ENCODE data around the gene CTNNBL1. TPM values are rescaled to one million over a fixed set of nuclear protein-coding genes. Genes with fewer than 3 reads are reported as not detected.

Gene CTNNBL1
- total RNA-seq, 1 donor = 23.3 TPM

- H3K4me3 ChIP-seq (ENCODE audit: low read depth, low read length) = no peak overlapping the region
- DNase-seq (ENCODE audit: low read depth) = peak; percentile 71
- TF ChIP-seq, protein P1, sequence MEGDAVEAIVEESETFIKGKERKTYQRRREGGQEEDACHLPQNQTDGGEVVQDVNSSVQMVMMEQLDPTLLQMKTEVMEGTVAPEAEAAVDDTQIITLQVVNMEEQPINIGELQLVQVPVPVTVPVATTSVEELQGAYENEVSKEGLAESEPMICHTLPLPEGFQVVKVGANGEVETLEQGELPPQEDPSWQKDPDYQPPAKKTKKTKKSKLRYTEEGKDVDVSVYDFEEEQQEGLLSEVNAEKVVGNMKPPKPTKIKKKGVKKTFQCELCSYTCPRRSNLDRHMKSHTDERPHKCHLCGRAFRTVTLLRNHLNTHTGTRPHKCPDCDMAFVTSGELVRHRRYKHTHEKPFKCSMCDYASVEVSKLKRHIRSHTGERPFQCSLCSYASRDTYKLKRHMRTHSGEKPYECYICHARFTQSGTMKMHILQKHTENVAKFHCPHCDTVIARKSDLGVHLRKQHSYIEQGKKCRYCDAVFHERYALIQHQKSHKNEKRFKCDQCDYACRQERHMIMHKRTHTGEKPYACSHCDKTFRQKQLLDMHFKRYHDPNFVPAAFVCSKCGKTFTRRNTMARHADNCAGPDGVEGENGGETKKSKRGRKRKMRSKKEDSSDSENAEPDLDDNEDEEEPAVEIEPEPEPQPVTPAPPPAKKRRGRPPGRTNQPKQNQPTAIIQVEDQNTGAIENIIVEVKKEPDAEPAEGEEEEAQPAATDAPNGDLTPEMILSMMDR (IDR thresholded peaks at IDR 0.05; ENCODE audit: insufficient read depth, low read depth, low read length) = no peak
Measured at GRCh38 chr20:37822141-37822601, 128.3 kb downstream of the CTNNBL1 start.

DNA sequence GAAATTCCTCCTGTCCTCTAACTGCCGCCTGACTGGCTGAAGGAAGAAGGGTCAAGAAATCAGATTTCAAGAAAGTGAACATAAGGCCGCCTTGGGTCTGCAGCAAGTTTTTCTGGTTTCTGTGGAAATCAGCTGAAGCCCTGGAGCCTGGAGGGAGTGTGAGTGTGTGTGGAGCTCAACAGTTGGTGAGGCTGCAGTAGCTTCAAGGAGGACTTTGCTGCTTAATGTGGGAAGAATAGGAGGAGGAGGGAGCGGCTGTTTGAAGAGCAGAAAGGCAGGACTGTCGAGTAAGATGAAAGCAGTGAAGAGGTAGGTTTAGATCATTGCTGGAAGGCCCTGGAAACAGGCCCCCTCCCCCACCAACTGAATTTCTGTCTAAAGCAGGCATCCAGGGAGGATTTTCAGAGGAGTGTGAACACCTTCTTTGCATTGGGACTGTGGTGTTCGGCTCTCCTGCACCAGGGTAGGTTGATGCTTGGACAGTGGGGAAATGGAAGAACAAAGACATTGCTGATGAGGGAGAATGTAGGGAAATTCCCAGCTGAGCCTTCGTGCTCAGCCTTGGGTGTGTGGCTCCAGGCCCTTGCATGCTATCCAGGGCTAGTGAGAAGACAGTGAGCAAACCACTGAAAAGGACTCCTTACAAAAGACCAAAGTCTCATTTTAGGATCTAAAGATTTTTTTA is 129.6 kb downstream of the CTNNBL1 start:
- DNase-seq (ENCODE audit: low read depth) = peak; percentile 5
- H3K4me3 ChIP-seq (ENCODE audit: low read depth, low read length) = no peak overlapping the region
- TF ChIP-seq, protein P1 (IDR thresholded peaks at IDR 0.05; ENCODE audit: insufficient read depth, low read depth, low read length) = no peak

DNA sequence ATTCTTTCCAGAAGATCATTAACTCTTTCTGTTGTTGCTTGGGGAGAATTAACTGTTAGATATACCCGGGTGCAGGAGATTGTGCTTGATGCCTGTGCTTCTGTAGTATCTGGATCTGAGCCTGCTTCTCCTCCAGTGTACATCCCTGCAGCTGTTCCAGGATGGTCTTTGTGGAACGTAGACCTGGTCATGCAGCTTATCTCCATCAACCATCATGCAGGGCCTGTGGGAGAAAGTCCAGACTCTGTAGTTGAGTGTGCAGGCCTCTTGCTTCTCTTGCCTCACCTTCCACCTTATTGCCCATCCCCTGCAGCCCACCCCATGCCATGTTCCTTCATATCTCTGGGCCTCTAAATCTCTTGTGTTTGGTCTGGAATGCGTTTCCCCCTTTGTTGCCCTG is 133.8 kb downstream of the CTNNBL1 start:
- H3K4me3 ChIP-seq (ENCODE audit: low read depth, low read length) = no peak overlapping the region
- DNase-seq (ENCODE audit: low read depth) = no peak
- TF ChIP-seq, protein P1 (IDR thresholded peaks at IDR 0.05; ENCODE audit: insufficient read depth, low read depth, low read length) = no peak

DNA sequence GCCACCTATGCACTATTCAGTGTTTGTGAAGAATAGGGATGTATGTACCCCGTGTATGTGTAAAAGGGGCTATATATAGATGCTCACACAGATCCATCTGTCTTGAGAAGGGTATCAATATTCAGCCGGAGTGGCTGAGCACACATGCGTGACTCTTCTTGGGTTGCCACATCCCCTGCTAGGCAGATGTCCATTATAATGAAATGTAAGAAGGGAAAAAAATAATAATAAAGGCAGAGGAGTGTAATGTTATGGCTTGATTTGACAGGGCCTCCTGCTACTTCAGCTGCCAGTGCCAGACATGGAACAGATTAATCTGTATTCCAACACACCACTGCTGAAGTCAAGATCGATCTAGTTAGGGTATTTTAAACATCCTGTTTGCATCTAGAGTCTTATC is 134.9 kb downstream of the CTNNBL1 start:
- no peak for DNase-seq (ENCODE audit: low read depth)
- H3K4me3 ChIP-seq (ENCODE audit: low read depth, low read length) = no peak overlapping the region
- TF ChIP-seq, protein P1 (IDR thresholded peaks at IDR 0.05; ENCODE audit: insufficient read depth, low read depth, low read length) = no peak

DNA sequence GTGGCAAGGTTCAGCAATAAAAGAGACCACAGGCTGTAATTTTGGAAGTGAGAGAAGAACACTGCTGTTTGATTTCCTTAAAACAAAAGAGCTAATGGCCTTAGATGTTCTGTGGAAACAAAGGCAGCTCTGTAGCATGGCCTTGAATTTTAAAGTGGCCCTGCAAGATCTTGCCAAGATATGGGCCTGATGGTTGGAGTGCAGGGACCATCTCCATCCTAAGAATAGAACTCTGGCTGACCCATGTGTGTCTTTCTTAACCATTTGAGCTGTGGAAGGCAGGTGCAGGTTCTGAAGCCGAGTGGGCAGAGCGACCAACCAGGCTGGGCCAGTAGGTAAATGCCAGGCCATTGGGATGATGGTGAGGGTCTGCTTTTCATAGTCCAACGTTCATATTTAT is 135.3 kb downstream of the CTNNBL1 start:
- TF ChIP-seq, protein P1 (IDR thresholded peaks at IDR 0.05; ENCODE audit: insufficient read depth, low read depth, low read length) = no peak
- no peak overlapping the region for H3K4me3 ChIP-seq (ENCODE audit: low read depth, low read length)
- no peak for DNase-seq (ENCODE audit: low read depth)

DNA sequence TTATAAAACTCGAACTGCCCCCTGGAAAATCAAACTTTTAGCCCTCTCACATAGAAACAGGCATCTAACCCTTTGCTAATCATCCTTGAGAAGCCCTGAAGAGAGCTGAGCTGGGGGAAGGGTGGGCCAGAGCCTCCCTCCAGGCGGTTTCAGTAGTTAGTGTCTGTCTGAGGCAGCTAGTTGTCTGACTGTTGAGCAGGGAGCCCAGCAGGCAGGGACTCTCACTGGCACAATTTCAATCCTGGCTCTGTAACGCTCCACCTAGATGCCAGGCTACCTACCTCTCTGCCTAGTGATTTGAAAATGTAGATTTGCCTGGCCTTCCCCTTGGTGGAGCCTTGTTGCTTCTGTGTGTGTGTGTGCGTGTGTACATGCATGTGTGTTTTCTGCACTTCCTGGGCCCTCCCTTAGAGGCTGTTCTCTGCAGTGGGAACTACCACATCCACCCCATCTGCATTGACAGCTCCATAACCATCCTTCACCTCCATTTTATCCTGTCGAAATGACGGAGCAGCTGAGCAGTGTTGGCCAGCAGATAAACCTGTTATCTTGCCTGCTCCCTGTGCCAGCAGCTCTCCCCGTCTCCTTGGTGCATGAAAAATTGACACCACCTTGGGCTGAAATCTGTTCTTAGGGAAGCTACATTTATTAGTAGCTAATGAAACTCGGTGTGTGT is 139.5 kb downstream of the CTNNBL1 start:
- DNase-seq (ENCODE audit: low read depth) = no peak
- TF ChIP-seq, protein P1 (IDR thresholded peaks at IDR 0.05; ENCODE audit: insufficient read depth, low read depth, low read length) = no peak
- H3K4me3 ChIP-seq (ENCODE audit: low read depth, low read length) = no peak overlapping the region

All from fibroblast of villous mesenchyme (primary cell).